GM12878 (cell line): ENCODE measurements around the gene FIBCD1.

Experiments used
- CTCF ChIP-seq, 3 experiments: IDR thresholded peaks in 2 of 3; conservative IDR thresholded peaks in 1 of 3; 2 replicates each; pipeline ENCODE4 v1.5.1; 2011; ENCODE audit warnings: low read depth in 3 of 3, low read length in 3 of 3, mild to moderate bottlenecking in 3 of 3, control low read depth in 2 of 3, moderate library complexity in 2 of 3, inconsistent platforms in 1 of 3, mixed read lengths in 1 of 3; ENCODE audit not compliant: control insufficient read depth in 2 of 3, insufficient read depth in 1 of 3; ENCODE audit errors: extremely low read depth in 1 of 3
- ESRRA ChIP-seq: IDR thresholded peaks from 2 replicates; pipeline ENCODE4 v1.6.1; 2012; ENCODE audit warnings: mild to moderate bottlenecking, low read length, improper control_type of control experiment
- EZH2 ChIP-seq: IDR thresholded peaks from 2 replicates; pipeline ENCODE4 v1.6.1; 2012; ENCODE audit warnings: low read depth, mild to moderate bottlenecking, control low read depth, inconsistent platforms, low read length, borderline replicate concordance; ENCODE audit not compliant: control insufficient read depth
- GABPA ChIP-seq: IDR thresholded peaks from 2 replicates; pipeline ENCODE4 v1.6.1; 2014; ENCODE audit warnings: antibody characterized with exemption, low read depth, mild to moderate bottlenecking, inconsistent platforms
- HDAC6 ChIP-seq: fragments of 200-600 bp; sonication (generic); IDR thresholded peaks from one replicate; pipeline ENCODE4 v1.8.0; 2017; ENCODE audit warnings: antibody characterized with exemption; ENCODE audit not compliant: unreplicated experiment
- MXI1 ChIP-seq: fragments of 150-350 bp; IDR thresholded peaks from 2 replicates; pipeline ENCODE4 v1.6.1; 2011; ENCODE audit warnings: low read depth, mild to moderate bottlenecking, inconsistent platforms, low read length, improper control_type of control experiment
- MYC ChIP-seq: IDR thresholded peaks from 2 replicates; pipeline ENCODE4 v1.6.1; 2011; ENCODE audit warnings: mild to moderate bottlenecking, low read length, moderate library complexity, inconsistent platforms; ENCODE audit not compliant: insufficient read depth, insufficient replicate concordance, insufficient read length, severe bottlenecking
- POLR2A ChIP-seq: IDR thresholded peaks from 2 replicates; pipeline ENCODE4 v1.6.1; 2011; ENCODE audit warnings: low read depth, mild to moderate bottlenecking, low read length
- RAD51 ChIP-seq: fragments of 450-650 bp; IDR thresholded peaks from 2 replicates; pipeline ENCODE4 v1.6.1; 2016; ENCODE audit warnings: moderate library complexity, mild to moderate bottlenecking, inconsistent platforms
- YY1 ChIP-seq: IDR thresholded peaks from 2 replicates; pipeline ENCODE4 v1.6.1; 2011; ENCODE audit warnings: low read depth, mild to moderate bottlenecking, low read length

DNA sequence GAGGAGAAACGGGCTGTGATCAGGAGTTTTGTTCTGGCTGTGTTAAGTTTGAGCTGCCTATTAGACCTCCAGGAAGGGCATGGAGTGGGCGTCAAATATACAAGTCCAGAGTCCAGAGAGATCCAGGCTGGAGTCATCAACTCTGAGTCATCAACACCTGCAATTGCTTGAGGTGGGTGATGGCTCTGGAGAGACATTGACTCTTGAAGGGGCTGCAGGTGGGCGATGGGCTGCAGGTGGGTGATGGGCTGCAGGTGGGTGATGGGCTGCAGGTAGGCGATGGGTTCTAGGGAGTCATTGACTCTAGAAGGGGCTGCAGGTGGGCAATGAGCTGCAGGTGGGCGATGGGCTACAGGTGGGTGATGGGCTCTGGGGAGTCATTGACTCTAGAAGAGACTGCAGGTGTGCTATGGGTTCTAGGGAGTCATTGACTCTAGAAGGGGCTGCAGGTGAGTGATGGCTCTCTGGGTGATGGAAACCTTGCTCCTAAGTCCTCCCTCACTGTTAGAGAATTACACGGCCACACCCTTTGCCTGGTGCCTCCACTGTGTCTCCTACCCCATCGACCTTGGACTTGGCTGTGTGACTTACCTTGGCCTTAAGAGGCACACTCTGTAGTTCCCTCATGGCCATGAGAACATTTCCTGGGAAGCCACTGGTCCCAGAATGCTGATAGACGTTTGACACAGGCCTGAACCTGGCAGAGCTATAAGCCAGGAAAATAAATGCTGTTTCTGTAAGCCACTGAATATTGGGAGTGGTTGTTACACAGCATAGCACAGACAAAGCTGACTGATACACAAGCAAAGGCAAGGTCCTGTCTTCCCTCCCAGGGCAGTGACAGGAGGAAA, 10.4 kb upstream of the FIBCD1 start:
- TF ChIP-seq HDAC6 (no peak), RAD51 (no peak), MYC (no peak), EZH2 (no peak), YY1 (no peak), POLR2A (no peak), CTCF (IDR thresholded peaks at IDR 0.05 in 2 of 3, conservative IDR thresholded peaks at IDR 0.05 in 1 of 3; ENCODE audit: control insufficient read depth in 2 of 3, extremely low read depth in 1 of 3, insufficient read depth in 1 of 3, low read depth in 3 of 3, low read length in 3 of 3) (no peak), GABPA (no peak), MXI1 (no peak), ESRRA (no peak)
